ENCODE measurements around the gene PRRC2B.
"Not testable (repeated sequence)": the region's sequence is repeated elsewhere in the genome, so short reads cannot be mapped to it uniquely, and the experiment has no call there.

The PRRC2B gene

DNA sequence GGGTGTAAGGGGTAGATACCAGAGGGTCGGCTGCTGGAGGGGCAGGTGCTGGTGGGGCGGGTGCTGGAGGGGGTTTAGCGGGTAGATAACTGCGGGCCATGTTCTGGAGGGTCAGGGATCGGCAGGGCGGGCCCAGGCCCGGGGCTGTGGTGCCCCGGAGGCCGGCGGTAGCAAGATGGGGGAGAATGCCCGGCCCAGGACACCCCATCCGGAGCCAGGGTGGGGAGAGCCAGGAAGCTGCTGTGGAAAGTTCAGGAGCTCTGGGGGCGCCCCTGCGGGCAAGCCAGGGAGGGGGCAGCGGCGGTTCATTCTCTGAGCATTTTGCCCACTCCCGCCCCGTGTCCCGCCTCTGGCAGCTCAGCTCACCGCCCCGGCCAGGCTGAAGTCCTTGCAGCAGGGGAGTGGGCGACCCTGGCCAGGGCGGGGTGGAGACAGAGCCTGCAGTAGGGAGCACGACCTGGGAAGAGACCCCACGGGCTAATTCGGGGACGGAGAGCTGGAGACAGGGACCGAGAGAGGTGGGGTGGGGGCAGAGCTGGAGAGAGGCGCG, 152.0 kb downstream of the PRRC2B start:
- DNase-seq = no peak

GRCh38 chr9:131546336-131547084, 152.6 kb downstream of the PRRC2B start:
- no peak for DNase-seq

GRCh38 chr9:131549186-131549585, 155.3 kb downstream of the PRRC2B start:
- not testable (repeated sequence) for DNase-seq

All from fibroblast of skin of scalp (primary cell).